Activated CD4-positive, alpha-beta T cell treated with anti-CD3 and anti-CD28 coated beads, Interleukin-2, Interleukin-6, amounts not matched to agents 100 ng/mL and 50 ng/mL, durations not matched to agents 16 hours and 8 hours (primary cell): ENCODE results near the gene SIGMAR1.

Experiments used
- DNase-seq: peaks from one replicate; pipeline ENCODE4 v3.0.0-alpha.2; 2020

Gene SIGMAR1

GRCh38 chr9:34629491-34629808 lies 8.1 kb downstream of the SIGMAR1 start:
- DNase-seq, result no peak

- DNase-seq, result no peak
Observed at GRCh38 chr9:34628656-34629490, 8.7 kb downstream of the SIGMAR1 start, which contains the start of gene ARID3C. Gene ARID3C (minus strand): TSS chr9:34629066. CDS start chr9:34628014, 1,052 bp downstream.

GRCh38 chr9:34627716-34628655 lies 9.6 kb downstream of the SIGMAR1 start:
- no peak for DNase-seq

- DNase-seq, result no peak
Observed at GRCh38 chr9:34625186-34625486, 12.5 kb downstream of the SIGMAR1 start.

GRCh38 chr9:34624475-34625185 lies 13.0 kb downstream of the SIGMAR1 start:
- DNase-seq, result no peak

- no peak for DNase-seq
Observed at GRCh38 chr9:34623374-34624235, 14.0 kb downstream of the SIGMAR1 start.

- DNase-seq, result peak; percentile 96
Observed at GRCh38 chr9:34620061-34620994, 17.3 kb downstream of the SIGMAR1 start, which contains the start of gene DCTN3. Gene DCTN3 (minus strand): TSS chr9:34620495. CDS start chr9:34620464, 31 bp downstream.

GRCh38 chr9:34615132-34615531 lies 22.5 kb downstream of the SIGMAR1 start:
- DNase-seq, result no peak

GRCh38 chr9:34612788-34613390 lies 24.7 kb downstream of the SIGMAR1 start:
- DNase-seq, result peak; percentile 87

- peak; percentile 90 for DNase-seq
Observed at GRCh38 chr9:34611811-34612787, 25.5 kb downstream of the SIGMAR1 start, which contains the start of gene RPP25L. Gene RPP25L (minus strand): TSS chr9:34612097. CDS start chr9:34611296, 801 bp downstream.

- DNase-seq, result no peak
Observed at GRCh38 chr9:34611251-34611810, 26.3 kb downstream of the SIGMAR1 start.

- DNase-seq, result no peak
Observed at GRCh38 chr9:34610434-34611206, 27.0 kb downstream of the SIGMAR1 start.

- DNase-seq, result no peak
Observed at GRCh38 chr9:34607331-34607730, 30.3 kb downstream of the SIGMAR1 start.

- DNase-seq, result no peak
Observed at GRCh38 chr9:34606905-34607304, 30.7 kb downstream of the SIGMAR1 start.

GRCh38 chr9:34606190-34606589 lies 31.4 kb downstream of the SIGMAR1 start:
- DNase-seq, result no peak

- peak; percentile 87 for DNase-seq
Observed at GRCh38 chr9:34603610-34604231, 33.9 kb downstream of the SIGMAR1 start.

GRCh38 chr9:34601937-34602573 lies 35.5 kb downstream of the SIGMAR1 start:
- no peak for DNase-seq
